Measurements from ENCODE around the gene SHE.

The SHE gene

DNA sequence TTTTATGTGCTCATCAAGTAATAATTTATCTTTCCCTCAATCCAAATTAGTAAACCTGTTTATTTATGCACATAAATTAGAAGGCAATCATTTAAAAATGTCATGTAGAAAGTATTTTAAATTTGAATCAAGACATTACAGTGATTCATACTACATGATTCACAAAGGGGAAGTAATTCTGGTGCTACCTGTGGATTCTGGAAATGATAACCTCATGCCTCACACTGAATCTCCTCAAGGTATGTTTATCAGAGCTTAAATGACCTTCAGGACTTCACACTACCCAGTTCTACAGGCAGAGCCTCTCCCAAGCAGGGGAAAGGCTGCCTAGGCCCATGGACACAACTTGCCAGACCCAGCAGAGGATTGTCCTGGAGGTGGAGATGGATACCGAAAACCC, 25.4 kb downstream of the SHE start:
- DNase-seq: no peak

DNA sequence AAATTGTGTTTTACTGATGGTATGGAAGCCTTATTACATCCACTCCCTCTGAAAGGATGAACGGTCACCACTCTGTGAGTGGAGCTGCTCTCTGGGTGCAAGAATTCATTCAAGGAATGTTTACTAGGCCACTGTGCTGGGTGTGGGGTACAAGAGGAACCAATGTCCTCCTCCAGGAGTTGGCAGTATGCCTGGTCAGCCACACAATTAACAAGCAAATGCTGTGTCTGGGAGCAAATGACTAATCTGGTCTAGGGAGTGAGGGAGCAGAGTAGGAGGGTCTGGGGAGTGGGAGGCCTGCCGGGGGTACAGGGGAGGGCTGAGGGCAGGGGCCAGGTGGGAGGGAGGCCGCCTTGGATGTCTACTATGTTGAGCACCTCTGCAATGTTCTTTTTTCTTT, 27.4 kb downstream of the SHE start:
- DNase-seq: peak; percentile 44

DNA sequence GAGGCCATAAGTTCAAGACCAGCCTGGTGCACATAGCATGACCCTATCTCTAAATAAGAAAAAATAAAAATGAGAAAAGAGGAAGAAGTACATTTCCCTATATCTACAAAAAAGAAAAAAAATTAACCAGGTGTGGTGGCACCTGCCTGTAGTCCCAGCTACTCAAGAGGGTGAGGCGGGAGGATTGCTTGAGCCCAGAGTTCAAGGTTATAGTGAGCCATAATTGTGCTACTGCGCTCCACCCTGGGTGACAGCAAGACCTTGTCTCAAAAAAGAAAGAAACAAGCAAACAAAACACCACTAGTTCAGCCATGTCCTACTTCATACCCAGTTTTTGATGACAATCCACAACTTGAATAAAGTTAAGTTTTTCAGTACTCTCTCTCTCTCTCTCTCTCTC, 30.9 kb downstream of the SHE start:
- DNase-seq: no peak

DNA sequence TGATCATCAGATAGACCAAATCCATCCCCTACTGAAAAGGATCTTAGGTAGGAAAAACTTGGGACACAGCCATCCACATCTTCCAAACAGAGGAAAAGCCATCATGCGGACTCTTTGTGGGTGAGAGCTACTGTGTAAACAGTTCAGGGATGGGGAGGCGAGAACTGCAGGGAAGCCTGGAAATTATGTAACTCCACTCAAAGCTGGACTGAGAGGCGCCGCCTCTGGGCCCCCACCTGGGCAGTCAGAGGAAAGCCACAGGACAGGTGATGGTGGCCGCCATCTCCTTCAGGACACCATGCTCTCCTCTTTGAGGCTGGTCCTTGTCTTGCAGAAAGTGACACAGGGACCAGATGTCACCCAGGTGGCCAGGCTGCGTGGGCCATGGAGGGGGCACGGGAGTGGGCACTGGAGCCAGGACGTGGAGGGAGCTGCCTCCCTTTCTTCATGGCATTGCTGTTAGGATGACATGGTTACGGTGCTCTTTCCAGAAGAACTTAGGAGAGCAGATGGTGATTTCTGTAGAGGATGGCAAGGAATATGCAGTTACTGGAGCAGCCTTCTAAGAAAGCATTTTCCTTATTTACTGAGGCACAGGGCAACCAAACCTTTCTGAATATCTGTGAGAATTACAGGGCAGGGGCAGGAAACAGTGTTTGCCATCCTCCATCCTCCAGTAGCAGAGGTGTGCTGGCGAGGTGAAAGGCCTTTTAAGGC, 32.2 kb downstream of the SHE start:
- no peak for DNase-seq

DNA sequence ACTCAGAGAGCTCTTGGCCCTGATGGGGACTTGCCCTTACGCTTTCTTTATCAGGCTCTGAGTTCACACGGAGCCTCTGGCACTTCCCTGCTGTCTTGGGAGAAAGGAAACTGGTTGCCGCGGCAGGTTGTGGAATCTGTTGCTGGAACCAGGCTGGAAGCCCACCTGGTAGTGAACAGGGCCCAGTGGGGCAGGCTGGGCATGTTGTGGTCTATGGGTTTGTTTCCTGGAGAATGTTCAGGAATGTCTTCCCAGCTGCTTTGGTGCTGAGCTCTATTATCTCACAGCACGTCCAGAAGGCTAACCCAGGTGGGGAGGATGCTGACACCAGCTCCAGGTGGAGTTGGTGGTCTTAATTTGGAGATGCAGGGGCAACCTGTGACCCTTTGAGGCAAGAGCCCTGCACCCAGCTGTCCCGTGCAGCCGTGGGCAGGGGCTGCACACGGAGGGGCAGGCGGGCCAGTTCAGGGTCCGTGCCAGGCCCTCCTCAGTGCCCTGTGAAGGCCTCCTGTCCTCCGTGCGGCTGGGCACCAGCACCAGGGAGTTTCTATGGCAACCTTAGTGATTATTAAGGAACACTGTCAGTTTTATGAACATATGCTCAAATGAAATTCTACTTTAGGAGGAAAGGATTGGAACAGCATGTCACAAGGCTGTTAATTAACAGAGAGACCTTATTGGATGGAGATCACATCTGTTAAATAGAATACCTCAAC, 33.5 kb downstream of the SHE start:
- DNase-seq: no peak

DNA sequence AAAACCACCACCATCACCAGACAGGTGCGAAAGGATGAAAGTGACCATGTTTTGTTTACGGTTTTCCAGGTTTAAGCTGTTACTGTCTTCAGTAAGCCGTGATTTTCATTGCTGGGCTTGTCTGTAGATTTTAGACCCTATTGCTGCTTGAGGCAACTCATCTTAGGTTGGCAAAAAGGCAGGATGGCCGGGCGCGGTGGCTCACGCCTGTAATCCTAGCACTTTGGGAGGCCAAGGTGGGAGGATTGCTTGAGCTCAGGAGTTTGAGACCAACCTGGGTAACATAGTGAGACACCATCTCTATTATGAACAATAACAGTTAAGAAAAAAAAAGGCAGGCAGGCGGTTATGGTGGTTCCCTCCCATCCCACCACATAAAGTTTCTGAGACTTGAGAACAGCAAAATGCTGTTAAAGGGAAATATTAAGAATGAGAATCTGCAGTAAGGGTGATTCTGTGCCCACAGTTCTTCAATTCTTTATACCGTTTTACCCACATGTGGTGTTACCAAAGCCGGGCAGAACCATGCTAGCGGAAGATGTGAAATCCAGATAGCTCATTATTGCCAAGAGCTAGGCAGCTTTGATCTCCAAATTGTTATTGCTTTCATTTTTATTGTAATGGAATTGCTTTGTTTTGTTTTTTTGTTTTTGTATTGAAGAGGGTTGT, 34.6 kb downstream of the SHE start:
- no peak for DNase-seq

DNA sequence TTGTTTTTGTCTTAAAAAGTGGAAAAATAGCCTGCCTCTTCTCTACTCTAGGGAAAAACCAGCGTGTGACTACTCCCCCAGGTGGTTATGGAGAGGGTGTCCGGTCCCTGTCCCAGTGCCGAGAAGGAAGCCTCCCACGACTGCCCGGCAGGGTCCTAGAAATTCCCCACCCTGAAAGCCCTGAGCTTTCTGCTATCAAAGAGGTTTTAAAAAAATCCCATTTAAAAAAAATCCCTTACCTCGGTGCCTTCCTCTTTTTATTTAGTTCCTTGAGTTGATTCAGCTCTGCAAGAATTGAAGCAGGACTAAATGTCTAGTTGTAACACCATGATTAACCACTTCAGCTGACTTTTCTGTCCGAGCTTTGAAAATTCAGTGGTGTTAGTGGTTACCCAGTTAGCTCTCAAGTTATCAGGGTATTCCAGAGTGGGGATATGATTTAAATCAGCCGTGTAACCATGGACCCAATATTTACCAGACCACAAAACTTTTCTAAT, 35.2 kb downstream of the SHE start:
- peak; percentile 57 for DNase-seq

DNA sequence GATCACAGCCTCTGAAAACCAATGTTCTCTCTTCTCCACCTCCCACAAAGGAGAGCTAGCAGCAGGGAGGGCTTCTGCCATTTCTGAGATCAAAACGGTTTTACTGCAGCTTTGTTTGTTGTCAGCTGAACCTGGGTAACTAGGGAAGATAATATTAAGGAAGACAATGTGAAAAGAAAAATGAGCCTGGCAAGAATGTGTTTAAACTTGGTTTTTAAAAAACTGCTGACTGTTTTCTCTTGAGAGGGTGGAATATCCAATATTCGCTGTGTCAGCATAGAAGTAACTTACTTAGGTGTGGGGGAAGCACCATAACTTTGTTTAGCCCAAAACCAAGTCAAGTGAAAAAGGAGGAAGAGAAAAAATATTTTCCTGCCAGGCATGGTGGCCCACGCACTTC, 36.0 kb downstream of the SHE start:
- DNase-seq: no peak

DNA sequence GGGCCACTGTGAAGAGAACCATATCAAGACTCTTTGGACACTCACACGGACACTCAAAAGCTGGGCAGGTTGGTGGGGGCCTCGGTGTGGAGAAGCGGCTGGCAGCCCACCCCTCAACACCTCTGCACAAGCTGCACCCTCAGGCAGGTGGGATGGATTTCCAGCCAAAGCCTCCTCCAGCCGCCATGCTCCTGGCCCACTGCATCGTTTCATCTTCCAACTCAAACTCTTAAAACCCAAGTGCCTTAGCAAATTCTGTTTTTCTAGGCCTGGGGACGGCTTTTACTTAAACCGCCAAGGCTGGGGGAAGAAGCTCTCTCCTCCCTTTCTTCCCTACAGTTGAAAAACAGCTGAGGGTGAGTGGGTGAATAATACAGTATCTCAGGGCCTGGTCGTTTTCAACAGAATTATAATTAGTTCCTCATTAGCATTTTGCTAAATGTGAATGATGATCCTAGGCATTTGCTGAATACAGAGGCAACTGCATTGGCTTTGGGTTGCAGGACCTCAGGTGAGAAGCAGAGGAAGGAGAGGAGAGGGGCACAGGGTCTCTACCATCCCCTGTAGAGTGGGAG, 36.5 kb downstream of the SHE start:
- DNase-seq: no peak

DNA sequence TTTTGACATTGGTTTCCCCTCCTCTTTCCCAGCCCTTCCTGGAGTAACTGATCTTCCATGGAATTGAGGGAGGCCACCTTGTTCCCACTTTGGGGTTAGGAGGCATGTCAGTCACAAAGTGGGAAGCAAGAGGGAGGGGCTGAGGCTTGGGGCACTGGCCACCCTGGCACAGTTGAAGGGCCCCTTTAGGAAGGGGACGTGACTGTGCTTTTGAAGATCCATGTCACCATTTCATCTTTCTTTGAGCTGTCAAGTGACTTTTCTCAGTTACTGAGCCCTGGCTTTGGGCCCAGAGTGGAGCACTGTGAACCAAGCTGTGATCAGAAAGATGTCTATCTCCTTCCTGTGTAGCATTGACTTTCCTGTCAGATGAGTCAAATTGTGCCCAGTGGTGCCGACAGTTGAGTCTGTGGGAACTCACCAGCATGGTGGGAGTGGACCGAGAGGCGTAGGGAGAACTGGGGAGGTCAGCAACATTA, 38.7 kb downstream of the SHE start:
- DNase-seq: peak; percentile 49

DNA sequence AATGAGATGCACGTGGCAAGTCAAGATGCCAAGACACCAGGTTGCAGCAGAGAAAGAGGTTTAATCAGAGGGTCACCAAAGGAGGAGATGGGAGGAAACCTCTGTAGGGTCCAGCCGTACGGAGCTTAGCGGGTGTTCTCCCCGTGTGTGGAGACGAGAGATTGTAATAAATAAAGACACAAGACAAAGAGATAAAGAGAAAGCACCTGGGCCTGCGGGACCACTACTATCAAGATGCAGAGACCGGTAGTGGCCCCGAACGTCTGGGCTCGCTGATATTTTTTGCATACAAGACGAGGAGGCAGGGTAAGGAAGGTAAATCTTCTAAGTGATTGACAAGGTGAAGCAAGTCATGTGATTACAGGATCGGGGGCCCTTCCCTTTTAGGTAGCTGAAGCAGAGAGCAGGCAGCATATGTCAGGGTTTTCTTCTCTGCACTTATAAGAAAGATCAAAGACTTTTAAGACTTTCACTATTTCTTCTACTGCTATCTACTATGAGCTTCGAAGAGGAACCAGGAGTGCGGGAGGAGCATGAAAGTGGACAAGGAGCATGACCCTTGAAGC, 41.4 kb downstream of the SHE start:
- no peak for DNase-seq

DNA sequence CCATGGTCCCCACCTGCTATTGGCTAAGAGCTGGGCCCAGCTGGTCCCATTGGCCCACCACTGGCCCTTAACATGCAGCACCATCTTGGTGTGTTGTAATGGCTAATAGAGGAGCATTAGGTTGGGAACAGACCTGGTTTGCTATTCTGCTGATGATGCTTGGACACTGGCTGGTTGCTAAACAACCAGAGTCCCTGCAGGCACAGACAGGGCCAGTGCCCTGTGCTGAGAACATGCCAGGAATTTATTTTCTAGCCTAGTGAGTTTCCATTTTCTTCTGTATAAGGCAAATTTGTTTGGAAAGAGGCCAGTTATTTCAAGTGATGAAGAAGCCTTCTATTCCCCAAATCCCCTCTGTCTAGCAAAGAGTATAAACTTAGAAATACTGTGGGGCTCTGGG, 43.1 kb downstream of the SHE start:
- no peak for DNase-seq

DNA sequence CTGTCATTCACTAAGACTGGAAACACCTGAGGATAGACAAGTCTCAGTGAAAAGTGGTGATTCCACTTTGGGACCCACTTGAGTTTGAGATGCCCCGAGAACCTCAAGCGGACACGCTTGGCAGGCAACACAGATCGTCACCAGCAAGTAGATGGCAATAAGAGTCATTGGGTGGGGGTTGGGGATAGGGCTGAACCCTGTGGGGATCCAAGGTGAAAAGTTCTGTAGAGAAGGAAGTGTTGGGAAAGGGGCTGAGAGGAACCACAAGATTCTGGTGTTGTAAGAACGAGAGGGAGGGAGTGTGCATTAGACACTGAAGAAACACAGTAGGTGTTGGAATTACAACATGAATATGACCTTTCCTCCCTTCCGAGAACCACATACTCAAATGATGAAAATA, 45.6 kb downstream of the SHE start:
- DNase-seq: no peak

DNA sequence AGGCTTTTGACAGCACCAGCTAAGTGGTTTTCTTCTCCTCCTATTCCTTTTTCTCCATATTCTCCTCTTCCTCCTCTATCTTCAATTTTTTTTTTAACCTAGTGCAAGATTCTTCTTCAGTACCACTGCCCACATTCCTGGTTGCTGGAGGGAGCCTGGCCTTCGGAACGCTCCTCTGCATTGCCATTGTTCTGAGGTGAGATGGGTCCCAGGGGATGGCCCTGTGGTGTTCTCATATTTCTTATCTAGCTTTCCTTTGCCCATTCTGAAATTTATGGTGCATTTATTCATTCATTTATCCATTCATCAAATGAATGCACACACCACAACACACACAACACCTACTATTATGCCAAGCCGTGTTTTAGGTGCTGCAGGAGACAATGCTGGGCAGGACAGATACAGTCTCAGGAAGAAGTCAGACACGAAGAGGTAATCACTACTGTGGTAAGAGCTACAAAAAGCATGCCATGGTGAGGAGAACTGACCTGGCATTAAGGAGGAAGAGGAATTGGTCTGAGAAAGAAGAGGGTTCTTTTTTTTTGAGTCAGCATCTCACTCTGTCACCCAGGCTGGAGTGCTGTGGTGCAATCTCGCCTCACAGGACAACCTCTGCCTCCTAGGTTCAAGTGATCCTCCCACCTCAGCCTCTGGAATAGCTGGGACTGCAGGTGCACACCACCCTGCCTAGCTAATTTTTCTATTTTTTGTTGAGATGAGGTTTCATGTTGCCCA, 47.7 kb downstream of the SHE start:
- no peak for DNase-seq

DNA sequence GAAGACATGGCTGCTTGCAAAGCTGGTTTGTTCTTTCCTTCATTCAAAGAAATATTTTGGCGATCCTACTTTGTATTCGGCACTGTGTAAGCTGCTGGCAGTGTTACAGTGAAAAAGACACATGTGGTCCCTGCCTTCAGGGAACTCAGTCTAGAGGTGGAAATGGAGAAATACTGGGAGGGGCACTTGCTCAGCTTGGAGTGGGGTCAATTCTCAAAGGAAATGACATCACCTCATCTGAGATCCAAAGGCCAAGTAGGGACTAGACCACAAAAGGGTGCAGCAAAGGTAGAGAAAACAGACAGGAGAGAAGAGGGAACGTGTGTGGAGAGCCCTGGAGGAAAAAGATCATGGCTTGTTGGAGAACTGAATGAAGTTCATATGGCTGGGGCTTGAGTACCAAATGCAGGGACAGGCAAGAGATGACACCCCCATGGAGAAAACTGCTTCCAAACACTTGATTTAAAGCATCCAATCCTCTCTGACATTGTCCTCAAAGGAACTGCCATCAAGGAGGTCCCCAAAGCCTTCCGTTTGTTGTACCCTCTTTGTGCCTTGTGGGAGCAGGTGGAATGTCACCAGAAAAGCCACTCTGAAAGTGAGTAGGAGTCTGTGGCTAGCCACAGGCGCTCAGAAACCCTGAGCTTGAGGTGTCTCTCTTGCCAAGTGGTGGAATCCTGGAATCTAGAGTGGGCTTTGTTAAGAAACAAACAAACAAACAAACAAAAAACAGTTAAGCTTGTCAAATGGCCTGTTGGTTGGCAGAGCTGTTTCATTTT, 48.4 kb downstream of the SHE start:
- DNase-seq: no peak

DNA sequence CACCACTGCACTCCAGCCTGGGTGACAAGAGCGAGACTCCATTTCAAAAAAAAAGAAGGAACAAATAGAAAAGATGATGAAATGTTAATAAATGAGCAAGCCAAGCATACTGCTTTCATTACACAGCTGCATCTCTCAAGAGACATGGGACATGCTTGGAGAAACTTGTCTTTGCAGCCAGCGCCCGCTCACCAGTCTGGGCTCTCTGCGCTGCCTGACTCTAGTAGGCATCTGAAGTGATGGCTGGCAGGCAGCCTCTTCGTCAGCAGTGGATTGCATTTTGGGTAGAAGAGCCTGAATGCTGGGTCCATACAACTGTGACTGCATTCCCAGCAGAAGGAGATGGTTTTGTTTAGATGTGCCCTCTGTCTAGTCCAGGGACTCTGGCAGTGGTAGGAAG, 49.1 kb downstream of the SHE start:
- no peak for DNase-seq

DNA sequence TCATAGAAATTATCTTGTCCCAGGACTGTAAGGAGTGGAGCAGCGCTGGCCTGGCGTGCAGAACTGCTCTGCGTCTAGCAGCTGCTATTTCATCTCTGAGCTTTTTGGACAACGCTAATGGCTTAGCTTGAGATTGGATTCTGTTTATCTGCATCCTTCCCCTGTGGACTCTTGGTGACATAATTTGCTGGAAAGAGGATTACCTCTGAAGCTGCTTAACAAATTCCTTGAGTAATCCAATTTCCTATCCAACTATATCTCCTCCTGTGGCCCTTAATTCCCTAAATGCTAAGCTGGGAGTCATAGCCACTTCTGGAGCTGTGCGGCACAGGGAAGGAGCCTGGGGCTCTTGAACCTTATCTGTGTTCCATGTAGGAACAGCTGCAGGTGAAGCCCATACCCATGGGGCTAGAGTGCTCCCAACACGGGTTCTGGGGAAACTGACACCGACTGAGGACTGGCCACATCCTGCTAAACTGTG, 53.8 kb downstream of the SHE start:
- DNase-seq: no peak

DNA sequence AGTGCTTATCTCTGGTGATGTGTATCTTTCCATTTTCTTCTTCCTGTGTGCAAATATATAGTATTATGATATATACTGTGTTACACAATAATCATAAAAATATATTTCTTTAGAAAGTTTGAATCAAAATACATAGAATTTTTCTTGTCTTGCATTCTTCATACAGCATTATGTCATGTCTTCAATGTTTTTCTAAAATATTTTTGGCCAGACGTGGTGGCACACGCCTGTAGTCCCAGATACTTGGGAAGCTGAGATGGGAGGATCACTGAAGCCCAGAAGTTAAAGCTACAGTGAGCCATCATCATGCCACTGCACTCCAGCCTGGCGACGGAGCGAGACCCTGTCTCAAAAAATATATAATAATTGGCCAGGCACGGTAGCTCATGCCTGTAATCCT, 55.4 kb downstream of the SHE start:
- DNase-seq: no peak

DNA sequence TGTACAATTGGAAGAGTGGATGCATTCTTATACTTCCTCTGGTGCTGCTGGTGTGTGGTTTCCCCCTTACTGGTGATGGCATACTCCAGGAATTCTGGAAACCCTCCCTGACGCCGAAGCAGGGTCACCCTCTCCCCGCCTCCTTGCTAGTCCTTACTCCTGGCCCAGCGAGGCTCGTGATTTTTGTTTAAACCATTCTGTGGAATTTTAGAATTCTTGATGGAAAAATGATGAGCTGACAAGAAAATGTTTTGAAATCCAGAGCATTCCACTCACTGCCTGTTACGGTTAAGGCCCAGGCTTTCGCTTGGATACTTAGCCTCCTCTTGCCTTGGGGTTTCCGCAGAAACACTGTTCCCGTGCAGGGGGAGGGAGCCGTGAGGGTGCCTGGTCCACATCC, 55.9 kb downstream of the SHE start:
- no peak for DNase-seq

DNA sequence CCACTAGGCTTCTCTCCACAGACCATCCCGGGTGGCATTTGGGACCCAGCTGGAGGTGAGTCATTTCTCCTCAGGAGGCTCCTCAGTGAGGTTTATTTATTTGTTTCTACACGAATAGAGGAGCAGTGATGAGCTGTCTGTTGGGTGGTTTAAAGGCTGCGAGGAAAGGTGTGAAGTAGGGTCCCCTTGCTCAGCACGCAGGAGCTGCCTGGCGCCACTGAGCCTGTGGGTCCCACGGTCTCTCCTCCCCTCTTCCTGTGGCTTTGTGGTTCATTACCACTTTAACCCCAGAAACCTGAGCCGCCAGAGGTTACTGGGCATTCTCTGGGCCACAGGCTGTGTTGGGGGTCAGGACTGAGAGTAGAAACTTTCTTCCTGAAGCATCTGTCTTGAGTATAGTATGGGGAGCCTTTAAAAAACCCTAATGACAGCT, 57.2 kb downstream of the SHE start:
- DNase-seq: no peak

DNA sequence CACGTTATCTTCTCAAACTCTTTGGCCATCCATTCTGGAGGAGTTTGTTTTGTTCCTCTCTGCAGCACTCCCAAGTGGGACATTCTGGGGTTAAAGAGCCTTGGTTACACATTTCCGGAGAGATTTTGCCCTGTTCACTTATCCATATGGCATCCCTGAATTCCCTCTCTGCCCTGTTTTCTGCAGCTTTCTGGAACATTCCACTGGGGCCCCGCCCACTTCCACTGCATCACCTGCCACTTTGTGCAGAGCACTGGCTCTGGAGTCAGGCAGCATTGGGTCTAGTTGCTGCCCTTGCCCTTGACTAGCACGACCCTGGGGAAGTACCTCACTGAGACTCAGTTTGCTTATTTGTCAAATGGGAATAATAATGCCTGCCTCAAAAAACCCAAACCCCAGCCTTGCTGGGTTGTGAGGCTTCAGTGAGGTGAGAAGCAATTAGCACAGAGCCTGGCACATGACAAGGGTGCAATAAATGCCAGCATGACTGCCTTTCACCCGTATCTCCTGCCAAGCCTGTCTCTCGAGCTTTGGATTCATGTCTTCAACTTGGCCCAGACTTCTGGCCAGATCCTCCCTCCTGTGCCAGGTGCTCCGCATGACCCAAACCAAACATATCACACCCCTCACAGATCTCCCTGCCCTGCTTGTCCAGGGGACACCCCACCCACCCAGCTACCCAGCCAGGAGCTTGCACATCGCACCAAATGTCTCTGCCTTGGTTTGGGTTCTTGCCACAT, 58.8 kb downstream of the SHE start:
- no peak for DNase-seq
